Ishikawa (cell line): Measurements from ENCODE around the gene LIG4.

ENCODE experiments used
- CEBPB ChIP-seq: IDR thresholded peaks from 2 replicates; pipeline ENCODE4 v1.6.1; 2012
- CREB1 ChIP-seq: IDR thresholded peaks from 2 replicates; pipeline ENCODE4 v1.6.1; 2012; ENCODE audit warnings: low read depth
- EGR1 ChIP-seq: IDR thresholded peaks from 2 replicates; pipeline ENCODE4 v1.6.1; 2012
- EP300 ChIP-seq: IDR thresholded peaks from 2 replicates; pipeline ENCODE4 v1.6.1; 2012; ENCODE audit warnings: borderline replicate concordance
- FOXM1 ChIP-seq: IDR thresholded peaks from 2 replicates; pipeline ENCODE4 v1.6.1; 2012; ENCODE audit warnings: low read depth, borderline replicate concordance
- NFIC ChIP-seq: IDR thresholded peaks from 2 replicates; pipeline ENCODE4 v1.6.1; 2012
- RAD21 ChIP-seq: IDR thresholded peaks from 2 replicates; pipeline ENCODE4 v1.6.1; 2012; ENCODE audit warnings: low read depth
- TAF1 ChIP-seq: IDR thresholded peaks from 2 replicates; pipeline ENCODE4 v1.6.1; 2012; ENCODE audit warnings: low read depth, mild to moderate bottlenecking
- TCF12 ChIP-seq: IDR thresholded peaks from 2 replicates; pipeline ENCODE4 v1.6.1; 2012; ENCODE audit warnings: low read depth
- YY1 ChIP-seq: IDR thresholded peaks from 2 replicates; pipeline ENCODE4 v1.6.1; 2012; ENCODE audit warnings: low read depth
- ZBTB7A ChIP-seq: IDR thresholded peaks from 2 replicates; pipeline ENCODE4 v1.6.1; 2012; ENCODE audit warnings: low read depth
- TF ChIP-seq, protein P1 (sequence below): IDR thresholded peaks from 2 replicates; pipeline ENCODE4 v1.6.1; 2012
- TF ChIP-seq, protein P2 (sequence below): IDR thresholded peaks from 2 replicates; pipeline ENCODE4 v1.6.1; 2012; ENCODE audit warnings: low read depth, mild to moderate bottlenecking
- TF ChIP-seq, protein P3 (sequence below): IDR thresholded peaks from 2 replicates; pipeline ENCODE4 v1.6.1; 2012

DNA sequence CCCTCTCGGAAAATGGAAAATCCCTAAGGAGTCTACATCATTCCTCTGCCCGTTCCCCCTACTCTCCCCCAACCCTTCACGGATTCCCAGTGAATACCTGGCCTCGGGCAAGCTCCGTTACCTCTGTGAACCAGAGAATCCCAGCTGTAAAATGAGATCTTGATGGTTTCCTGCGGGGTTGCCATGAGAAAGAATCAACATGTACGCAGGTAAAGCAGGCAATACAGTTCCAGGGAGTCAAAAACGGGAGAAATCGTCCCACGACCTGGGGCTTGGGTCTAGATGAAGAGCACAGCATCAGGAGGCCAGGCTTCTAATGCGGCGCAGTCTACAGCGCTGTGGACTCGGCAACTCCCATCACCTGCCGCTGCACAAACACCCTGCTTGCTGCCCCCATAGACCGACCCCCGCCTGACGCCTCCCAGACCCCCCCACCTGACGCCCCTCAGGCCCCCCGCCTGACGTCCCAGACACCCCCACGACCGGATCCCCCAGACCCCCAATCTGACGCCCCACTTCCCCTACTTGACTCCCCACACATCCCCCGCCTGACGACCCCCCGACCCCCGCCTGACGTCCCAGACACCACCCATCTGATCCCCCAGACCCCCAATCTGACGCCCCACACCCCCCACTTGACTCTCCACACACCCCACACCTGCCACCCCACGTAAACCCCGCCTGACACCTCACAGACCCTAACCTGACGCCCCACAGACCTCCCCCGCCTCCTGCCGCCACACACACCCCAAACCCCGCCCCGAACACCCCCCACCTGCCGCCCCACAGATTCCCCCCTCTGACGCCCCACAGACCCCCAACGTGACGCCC is 680 bp downstream of the LIG4 start:
- TF ChIP-seq CEBPB (no peak), CREB1 (no peak), EGR1 (no peak), RAD21 (no peak), FOXM1 (no peak), YY1 (no peak), TAF1 (no peak), EP300 (no peak), TCF12 (no peak), ZBTB7A (no peak), NFIC (no peak)
- TF ChIP-seq, protein P1, sequence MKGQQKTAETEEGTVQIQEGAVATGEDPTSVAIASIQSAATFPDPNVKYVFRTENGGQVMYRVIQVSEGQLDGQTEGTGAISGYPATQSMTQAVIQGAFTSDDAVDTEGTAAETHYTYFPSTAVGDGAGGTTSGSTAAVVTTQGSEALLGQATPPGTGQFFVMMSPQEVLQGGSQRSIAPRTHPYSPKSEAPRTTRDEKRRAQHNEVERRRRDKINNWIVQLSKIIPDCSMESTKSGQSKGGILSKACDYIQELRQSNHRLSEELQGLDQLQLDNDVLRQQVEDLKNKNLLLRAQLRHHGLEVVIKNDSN = no peak
- TF ChIP-seq, protein P2, sequence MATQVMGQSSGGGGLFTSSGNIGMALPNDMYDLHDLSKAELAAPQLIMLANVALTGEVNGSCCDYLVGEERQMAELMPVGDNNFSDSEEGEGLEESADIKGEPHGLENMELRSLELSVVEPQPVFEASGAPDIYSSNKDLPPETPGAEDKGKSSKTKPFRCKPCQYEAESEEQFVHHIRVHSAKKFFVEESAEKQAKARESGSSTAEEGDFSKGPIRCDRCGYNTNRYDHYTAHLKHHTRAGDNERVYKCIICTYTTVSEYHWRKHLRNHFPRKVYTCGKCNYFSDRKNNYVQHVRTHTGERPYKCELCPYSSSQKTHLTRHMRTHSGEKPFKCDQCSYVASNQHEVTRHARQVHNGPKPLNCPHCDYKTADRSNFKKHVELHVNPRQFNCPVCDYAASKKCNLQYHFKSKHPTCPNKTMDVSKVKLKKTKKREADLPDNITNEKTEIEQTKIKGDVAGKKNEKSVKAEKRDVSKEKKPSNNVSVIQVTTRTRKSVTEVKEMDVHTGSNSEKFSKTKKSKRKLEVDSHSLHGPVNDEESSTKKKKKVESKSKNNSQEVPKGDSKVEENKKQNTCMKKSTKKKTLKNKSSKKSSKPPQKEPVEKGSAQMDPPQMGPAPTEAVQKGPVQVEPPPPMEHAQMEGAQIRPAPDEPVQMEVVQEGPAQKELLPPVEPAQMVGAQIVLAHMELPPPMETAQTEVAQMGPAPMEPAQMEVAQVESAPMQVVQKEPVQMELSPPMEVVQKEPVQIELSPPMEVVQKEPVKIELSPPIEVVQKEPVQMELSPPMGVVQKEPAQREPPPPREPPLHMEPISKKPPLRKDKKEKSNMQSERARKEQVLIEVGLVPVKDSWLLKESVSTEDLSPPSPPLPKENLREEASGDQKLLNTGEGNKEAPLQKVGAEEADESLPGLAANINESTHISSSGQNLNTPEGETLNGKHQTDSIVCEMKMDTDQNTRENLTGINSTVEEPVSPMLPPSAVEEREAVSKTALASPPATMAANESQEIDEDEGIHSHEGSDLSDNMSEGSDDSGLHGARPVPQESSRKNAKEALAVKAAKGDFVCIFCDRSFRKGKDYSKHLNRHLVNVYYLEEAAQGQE = no peak
- TF ChIP-seq, protein P3, sequence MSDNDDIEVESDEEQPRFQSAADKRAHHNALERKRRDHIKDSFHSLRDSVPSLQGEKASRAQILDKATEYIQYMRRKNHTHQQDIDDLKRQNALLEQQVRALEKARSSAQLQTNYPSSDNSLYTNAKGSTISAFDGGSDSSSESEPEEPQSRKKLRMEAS = no peak
